Measurements from ENCODE around the gene APBA2. TPM values are rescaled to one million over a fixed set of nuclear protein-coding genes. Genes with fewer than 3 reads are reported as not detected.

APBA2 gene
- total RNA-seq, 4 donors from 2014 or later: 7.7 to 14.4 (median 11.6) TPM

- no peak for DNase-seq
- intact Hi-C loops (cut with DNase I): no loop called here
- 65 to 66% methylated on average over 10 of the region's 10 CpGs for WGBS, 2 donors
- no peaks in the 10 kb centered on the region for H3K9me3 ChIP-seq
- no peaks in the 10 kb centered on the region for H3K36me3 ChIP-seq
- H3K4me1 ChIP-seq: no peaks in the 10 kb centered on the region
- H3K27me3 ChIP-seq: no peaks in the 10 kb centered on the region
- TF ChIP-seq POLR2A (IDR thresholded peaks at IDR 0.05): no peak
- TF ChIP-seq CTCF (IDR thresholded peaks at IDR 0.05): no peak
- H3K4me3 ChIP-seq (replicated peaks in 1 of 3): no peak overlapping the region
- H3K27ac ChIP-seq: no peak overlapping the region
These were observed 12.1 kb upstream of the APBA2 start for GRCh38 chr15:28873585-28874190.

- Histone ChIP-seq H3K36me3 (no peaks in the 10 kb centered on the region), H3K27me3 (no peaks in the 10 kb centered on the region), H3K27ac (no peak overlapping the region), H3K4me3 (replicated peaks in 1 of 3) (no peak overlapping the region), H3K9me3 (no peaks in the 10 kb centered on the region), H3K4me1 (no peaks in the 10 kb centered on the region)
- no peak for DNase-seq
- intact Hi-C loops (cut with DNase I): no loop called here
- 76% methylated on average over 4 of the region's 4 CpGs for WGBS, 2 donors
- TF ChIP-seq POLR2A (IDR thresholded peaks at IDR 0.05) (no peak), CTCF (IDR thresholded peaks at IDR 0.05) (no peak)
These were observed 10.2 kb upstream of the APBA2 start for GRCh38 chr15:28875461-28876000.

DNA sequence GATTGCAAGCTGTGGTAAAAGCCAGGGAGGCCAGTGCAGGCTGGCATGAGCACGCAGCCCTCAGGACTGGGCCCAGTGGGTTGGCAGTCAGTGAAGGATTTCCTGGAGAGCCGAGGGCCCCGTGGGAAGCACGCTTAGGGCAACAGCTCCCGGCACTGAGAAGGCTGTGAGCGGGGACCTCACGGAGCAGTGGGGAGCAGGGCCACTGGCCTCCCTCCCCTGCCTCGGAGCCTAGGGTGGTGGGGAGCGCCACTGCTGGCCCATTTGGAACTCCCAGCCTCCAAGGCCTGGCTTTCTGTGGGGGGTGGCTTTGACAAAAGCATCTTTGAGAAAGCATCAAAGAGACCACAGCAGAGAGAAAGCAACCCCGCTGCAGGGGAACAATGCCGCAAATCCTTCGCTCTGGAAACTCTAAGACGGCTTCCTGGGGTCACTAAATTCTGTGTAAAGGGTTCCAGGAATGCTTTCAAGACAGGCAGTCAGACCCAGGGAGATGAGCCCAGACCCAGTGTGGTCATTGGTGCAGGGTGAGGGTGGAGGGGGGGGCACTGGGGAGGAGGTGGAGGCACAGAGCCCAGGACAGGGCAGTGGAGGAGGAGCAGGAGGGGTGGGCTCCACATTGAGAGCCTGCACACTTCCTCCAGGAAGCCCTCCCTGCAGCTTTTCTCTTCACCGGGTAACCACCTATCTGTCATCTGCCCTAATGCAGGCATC lies 9.5 kb upstream of the APBA2 start:
- no peaks in the 10 kb centered on the region for H3K27me3 ChIP-seq
- no peaks in the 10 kb centered on the region for H3K9me3 ChIP-seq
- no peak overlapping the region for H3K27ac ChIP-seq
- H3K36me3 ChIP-seq: no peaks in the 10 kb centered on the region
- TF ChIP-seq POLR2A (IDR thresholded peaks at IDR 0.05) (no peak), CTCF (IDR thresholded peaks at IDR 0.05) (no peak)
- no peak for DNase-seq
- WGBS, 2 donors: 70 to 75% methylated on average over 5 to 14 of the region's 14 CpGs
- H3K4me3 ChIP-seq (replicated peaks in 1 of 3): no peak overlapping the region
- H3K4me1 ChIP-seq: no peaks in the 10 kb centered on the region
- intact Hi-C loops (cut with DNase I): no loop called here

GRCh38 chr15:28876845-28877185 lies 9.0 kb upstream of the APBA2 start:
- Histone ChIP-seq H3K36me3 (no peaks in the 10 kb centered on the region), H3K9me3 (no peaks in the 10 kb centered on the region), H3K4me1 (no peaks in the 10 kb centered on the region), H3K27me3 (no peaks in the 10 kb centered on the region), H3K4me3 (replicated peaks in 1 of 3) (no peak overlapping the region), H3K27ac (no peak overlapping the region)
- intact Hi-C loops (cut with DNase I): no loop called here
- WGBS, 2 donors: 83 to 96% methylated on average over 4 to 8 of the region's 8 CpGs
- no peak for DNase-seq
- no peak for TF ChIP-seq CTCF (IDR thresholded peaks at IDR 0.05)
- TF ChIP-seq POLR2A (IDR thresholded peaks at IDR 0.05): no peak

DNA sequence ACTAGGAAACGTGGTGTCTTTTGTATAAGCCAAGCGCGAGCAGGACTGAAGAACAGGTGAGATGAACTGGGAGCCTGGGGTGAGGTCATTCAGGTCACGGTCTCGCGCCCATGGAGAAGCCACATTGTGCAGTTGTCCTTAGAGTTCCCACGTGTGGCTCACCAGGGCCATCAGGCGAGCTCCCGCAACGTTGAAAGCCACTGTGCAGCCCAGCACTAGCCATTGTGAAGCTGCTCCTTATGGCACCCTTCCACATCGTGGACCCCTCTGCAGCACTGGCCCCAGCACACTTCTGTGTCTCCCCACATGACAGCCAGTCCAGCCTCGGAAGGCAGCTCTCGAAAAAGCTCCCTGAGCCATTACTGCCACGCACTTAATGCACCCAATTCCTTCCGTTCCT lies 7.6 kb upstream of the APBA2 start:
- H3K27me3 ChIP-seq: no peaks in the 10 kb centered on the region
- no peaks in the 10 kb centered on the region for H3K36me3 ChIP-seq
- no peaks in the 10 kb centered on the region for H3K9me3 ChIP-seq
- no peak for DNase-seq
- TF ChIP-seq CTCF (IDR thresholded peaks at IDR 0.05) (no peak), POLR2A (IDR thresholded peaks at IDR 0.05) (no peak)
- 87% methylated on average over 15 of the region's 15 CpGs for WGBS, 2 donors
- H3K4me3 ChIP-seq (replicated peaks in 1 of 3): no peak overlapping the region
- H3K27ac ChIP-seq: no peak overlapping the region
- intact Hi-C loops (cut with DNase I): no loop called here
- no peaks in the 10 kb centered on the region for H3K4me1 ChIP-seq
